Activated CD4-positive, alpha-beta memory T cell treated with anti-CD3 and anti-CD28 coated beads for 36 hours (primary cell): ENCODE measurements around the gene REPS1. TPM values are rescaled to one million over a fixed set of nuclear protein-coding genes. Genes with fewer than 3 reads are reported as not detected.
A peak's percentile ranks its signal among the peaks of the same experiment; 100 is the strongest.

ENCODE experiments used
- CTCF ChIA-PET: fragments of 350-600 bp; sonication (Branson Sonifier 250); formaldehyde crosslinking; loops from one replicate; lab custom pipeline; 2021; ENCODE audit warnings: antibody characterized with exemption, inconsistent platforms; lab: Charles Lee
- POLR2A ChIA-PET: fragments of 350-600 bp; sonication (Branson Sonifier 250); formaldehyde crosslinking; loops from one replicate; lab custom pipeline; 2021; ENCODE audit warnings: antibody characterized with exemption; lab: Charles Lee
- DNase-seq: peaks from one replicate; pipeline ENCODE4 v3.0.0-alpha.2; 2020
- H3K27ac Mint-ChIP-seq: one replicate; pipeline ENCODE4 v1.8.0; 2021; ENCODE audit warnings: mixed read lengths
- H3K27me3 Mint-ChIP-seq: one replicate; pipeline ENCODE4 v1.8.0; 2021; ENCODE audit warnings: mixed read lengths
- H3K36me3 Mint-ChIP-seq: one replicate; pipeline ENCODE4 v1.8.0; 2021; ENCODE audit warnings: mixed read lengths
- H3K4me1 Mint-ChIP-seq: one replicate; pipeline ENCODE4 v1.8.0; 2021; ENCODE audit warnings: low read depth, mixed read lengths
- H3K4me3 Mint-ChIP-seq: one replicate; pipeline ENCODE4 v1.8.0; 2021; ENCODE audit warnings: mild to moderate bottlenecking, mixed read lengths
- H3K9me3 Mint-ChIP-seq: one replicate; pipeline ENCODE4 v1.8.0; 2021; ENCODE audit warnings: mixed read lengths
- intact Hi-C: fragments of 100-400 bp; cut with micrococcal nuclease; formaldehyde crosslinking; loops from one replicate; pipeline ENCODE4 v1.15.1; 2023
- total RNA-seq, 2 experiments: library from RNA; stranded (reverse); gene quantifications; one replicate each; pipeline ENCODE4 v1.2.3, GENCODE V29; 2021

REPS1 gene
- total RNA-seq, 2 experiments from 2014 or later = 50.7 to 57.9 TPM

DNA sequence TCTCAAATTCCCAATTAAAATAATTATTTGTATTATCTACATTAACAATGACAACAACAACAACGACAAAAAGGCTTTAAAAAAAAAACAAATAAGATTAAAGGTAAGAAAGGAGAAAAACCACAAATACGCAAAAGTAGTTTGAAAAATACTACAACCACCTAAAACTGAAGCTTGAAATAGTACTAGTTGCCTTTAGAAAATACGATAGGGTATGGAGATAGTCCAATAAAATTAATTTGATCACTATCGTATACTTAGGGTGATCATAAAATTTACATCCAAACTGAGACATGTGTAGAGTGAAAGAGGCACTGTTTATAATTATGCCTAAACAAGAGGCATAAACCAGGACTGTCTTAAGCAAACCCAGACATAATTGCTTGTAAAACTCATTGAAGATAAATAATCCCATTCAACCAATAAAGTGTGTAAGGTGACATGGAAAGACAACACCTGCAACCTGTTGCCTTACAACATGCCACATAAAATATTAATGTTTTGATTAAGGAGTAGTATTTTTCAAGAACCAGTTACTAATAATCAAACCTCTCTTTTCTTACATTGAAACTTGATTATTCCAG is 22.7 kb downstream of the REPS1 start:
- intact Hi-C loops = no loop called here
- Mint-ChIP-seq H3K9me3 (no peaks in the 10 kb centered on the region), H3K4me3 (no peak overlapping the region), H3K27me3 (no peaks in the 10 kb centered on the region), H3K36me3 (no peaks in the 10 kb centered on the region), H3K4me1 (peaks cover 26% of the 10 kb centered on the region), H3K27ac (no peak overlapping the region)
- DNase-seq = no peak
- ChIA-PET CTCF (no interaction called here), POLR2A (no interaction called here)

DNA sequence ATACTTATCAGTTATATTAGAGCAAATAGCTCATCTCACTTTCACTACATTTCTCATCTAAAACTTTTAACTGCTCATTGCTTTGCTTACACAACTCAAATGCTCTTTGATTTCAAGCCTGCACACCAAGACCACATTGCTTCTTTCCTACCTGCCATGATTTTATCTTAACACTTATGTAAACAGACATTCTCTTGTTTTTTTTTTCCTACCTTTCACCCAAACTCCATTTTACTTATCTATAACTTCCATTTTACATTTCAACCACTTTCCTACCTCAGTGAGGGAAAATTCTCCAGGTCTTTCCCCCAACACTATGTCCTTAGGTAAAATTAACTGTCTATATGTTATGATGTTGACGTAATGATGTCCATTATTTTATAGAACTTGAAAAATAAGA is 24.0 kb downstream of the REPS1 start:
- CTCF ChIA-PET = no interaction called here
- Mint-ChIP-seq H3K27me3 (no peaks in the 10 kb centered on the region), H3K4me1 (peaks cover 31% of the 10 kb centered on the region), H3K27ac (no peak overlapping the region), H3K4me3 (no peak overlapping the region), H3K36me3 (no peaks in the 10 kb centered on the region), H3K9me3 (no peaks in the 10 kb centered on the region)
- POLR2A ChIA-PET = no interaction called here
- intact Hi-C loops = no loop called here
- DNase-seq = no peak

DNA sequence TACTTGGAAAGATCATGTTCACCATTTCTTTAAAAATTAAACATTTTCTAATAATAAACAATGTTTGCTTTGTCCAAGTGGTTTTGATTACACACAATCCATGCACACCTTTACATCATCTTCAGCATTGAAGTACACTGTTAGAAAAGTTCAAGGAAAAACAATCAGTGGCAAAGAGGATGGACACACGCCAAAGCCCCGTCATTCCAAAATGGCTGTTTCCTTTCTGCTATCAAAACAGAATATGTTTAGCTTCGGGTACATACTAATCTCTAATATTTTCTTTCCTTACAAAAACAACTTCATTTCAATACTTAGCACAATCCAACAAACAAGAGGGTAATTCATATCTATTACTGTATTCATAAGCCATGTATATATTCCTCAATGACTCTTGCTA is 24.5 kb downstream of the REPS1 start:
- Mint-ChIP-seq H3K27ac (no peak overlapping the region), H3K27me3 (no peaks in the 10 kb centered on the region), H3K36me3 (no peaks in the 10 kb centered on the region), H3K4me3 (no peak overlapping the region), H3K4me1 (peaks cover 31% of the 10 kb centered on the region), H3K9me3 (no peaks in the 10 kb centered on the region)
- intact Hi-C loops = no loop called here
- POLR2A ChIA-PET = no interaction called here
- CTCF ChIA-PET = no interaction called here
- DNase-seq = no peak

DNA sequence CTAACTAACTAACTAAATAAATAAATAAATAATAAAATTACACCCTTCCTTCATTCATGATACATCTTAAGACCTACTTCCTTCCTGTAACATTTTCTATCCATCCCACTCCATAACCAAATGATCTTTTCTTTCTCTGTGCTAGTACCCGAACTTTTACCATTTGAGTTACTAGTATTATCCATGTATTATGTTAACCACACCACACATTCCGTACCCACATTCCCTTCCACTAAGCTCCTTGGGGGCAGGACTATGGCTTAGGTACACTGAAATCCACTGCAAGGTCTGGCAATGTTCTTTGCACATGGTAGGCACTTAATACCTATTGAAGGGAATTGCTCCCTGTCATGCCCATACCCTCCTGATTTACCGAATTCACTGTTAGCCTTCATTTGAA is 24.9 kb downstream of the REPS1 start:
- CTCF ChIA-PET = no interaction called here
- POLR2A ChIA-PET = no interaction called here
- intact Hi-C loops = no loop called here

DNA sequence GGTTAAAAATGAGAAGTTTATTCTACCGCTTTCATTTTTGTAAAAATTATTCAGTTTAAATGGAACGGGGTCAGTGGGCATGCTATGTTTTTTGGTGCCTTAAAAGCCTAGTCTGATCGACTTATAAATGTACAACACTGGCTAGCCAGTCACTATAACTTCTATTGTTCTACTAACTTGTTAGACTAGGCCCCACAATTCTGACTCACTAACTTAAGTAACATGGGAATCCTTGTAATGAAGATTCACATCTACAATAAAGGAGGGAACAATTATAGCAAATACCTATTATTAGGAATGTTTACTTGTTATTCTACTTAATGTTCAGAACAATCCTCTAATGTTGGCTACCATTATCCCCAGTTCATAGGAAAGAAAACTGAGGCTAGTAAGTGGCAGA is 28.5 kb downstream of the REPS1 start:
- no peak for DNase-seq
- Mint-ChIP-seq H3K27ac (no peak overlapping the region), H3K4me3 (no peak overlapping the region), H3K9me3 (no peaks in the 10 kb centered on the region), H3K4me1 (peaks cover 49% of the 10 kb centered on the region), H3K27me3 (no peaks in the 10 kb centered on the region), H3K36me3 (no peaks in the 10 kb centered on the region)
- CTCF ChIA-PET = no interaction called here
- intact Hi-C loops = no loop called here
- POLR2A ChIA-PET = no interaction called here

More for the DNA sequence above, 24.9 kb downstream of the REPS1 start:
- no peaks in the 10 kb centered on the region for H3K36me3 Mint-ChIP-seq
- no peaks in the 10 kb centered on the region for H3K9me3 Mint-ChIP-seq
- DNase-seq = no peak
- no peak overlapping the region for H3K4me3 Mint-ChIP-seq
- peaks cover 35% of the 10 kb centered on the region for H3K4me1 Mint-ChIP-seq
- no peaks in the 10 kb centered on the region for H3K27me3 Mint-ChIP-seq
- H3K27ac Mint-ChIP-seq = no peak overlapping the region

DNA sequence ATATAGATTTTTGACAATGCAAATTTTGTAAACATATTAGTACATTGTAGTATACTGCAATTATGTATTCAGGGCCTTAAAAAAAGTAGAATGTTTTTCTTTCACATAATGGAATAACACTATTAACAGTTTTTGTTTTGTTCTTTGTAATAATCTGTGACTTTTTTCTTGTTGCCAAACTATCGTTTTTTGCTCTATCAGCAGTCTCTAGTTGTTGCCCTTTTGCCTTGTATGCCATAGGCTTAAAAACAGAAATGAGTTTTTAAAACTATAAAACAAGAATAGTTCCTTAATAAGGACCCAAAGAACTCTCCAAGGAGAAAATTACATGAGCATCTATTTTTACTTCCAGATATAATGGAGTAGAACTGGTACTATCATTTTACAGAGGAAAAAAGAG is 29.5 kb downstream of the REPS1 start:
- Mint-ChIP-seq H3K27ac (no peak overlapping the region), H3K36me3 (peaks cover 4% of the 10 kb centered on the region), H3K4me3 (no peak overlapping the region), H3K4me1 (peaks cover 55% of the 10 kb centered on the region), H3K27me3 (no peaks in the 10 kb centered on the region), H3K9me3 (peaks cover 2% of the 10 kb centered on the region)
- ChIA-PET POLR2A (interaction anchor here (0.6 kb wide), 1 partner anchor 7 kb away, joined by 3 read pairs; no protein-coding TSS in a partner anchor), CTCF (no interaction called here)
- intact Hi-C loops = no loop called here
- no peak for DNase-seq

DNA sequence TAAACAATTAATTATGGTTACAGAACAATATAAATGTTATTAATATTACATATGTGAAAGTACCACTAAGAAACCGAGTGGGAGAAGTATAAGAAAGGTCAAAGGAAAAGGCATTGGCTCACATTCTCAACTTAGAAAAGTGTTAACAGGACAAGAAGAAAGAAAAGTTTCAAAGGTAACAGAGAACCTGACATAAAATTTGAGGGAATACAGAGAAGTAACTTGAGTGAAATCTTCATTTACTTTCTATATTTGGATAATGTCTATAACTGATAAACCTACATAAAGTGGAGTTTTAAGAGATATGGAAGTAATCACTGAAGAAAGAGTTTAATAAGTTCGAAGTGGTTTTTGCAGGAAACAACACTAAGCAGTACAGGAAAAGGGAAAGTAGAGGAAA is 30.1 kb downstream of the REPS1 start:
- no peak for DNase-seq
- CTCF ChIA-PET = no interaction called here
- Mint-ChIP-seq H3K27me3 (no peaks in the 10 kb centered on the region), H3K27ac (no peak overlapping the region), H3K4me3 (no peak overlapping the region), H3K4me1 (peaks cover 62% of the 10 kb centered on the region), H3K36me3 (peaks cover 6% of the 10 kb centered on the region), H3K9me3 (peaks cover 2% of the 10 kb centered on the region)
- POLR2A ChIA-PET = no interaction called here
- intact Hi-C loops = no loop called here

DNA sequence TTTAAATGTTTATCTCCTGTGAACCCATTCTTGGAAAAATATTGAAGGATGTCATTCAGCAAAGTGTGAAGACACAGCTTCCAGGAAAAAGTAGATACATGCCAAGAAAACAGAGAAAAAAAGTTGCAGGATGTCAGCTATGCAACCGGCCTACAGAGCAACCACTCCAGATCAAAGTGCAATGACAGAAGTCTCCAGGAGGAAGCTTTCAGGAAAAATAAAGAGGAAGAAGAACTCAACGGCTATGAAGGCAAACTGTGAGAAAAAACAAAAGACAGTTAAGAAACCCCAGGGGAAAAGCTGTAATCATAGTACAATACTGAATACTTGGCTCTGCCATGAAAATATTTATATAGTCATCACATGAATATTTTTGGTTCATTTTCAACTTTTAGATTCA is 30.6 kb downstream of the REPS1 start:
- ChIA-PET CTCF (no interaction called here), POLR2A (no interaction called here)
- H3K4me1 Mint-ChIP-seq = peaks cover 63% of the 10 kb centered on the region
- H3K9me3 Mint-ChIP-seq = peaks cover 2% of the 10 kb centered on the region
- DNase-seq = no peak
- H3K27ac Mint-ChIP-seq = no peak overlapping the region
- H3K27me3 Mint-ChIP-seq = no peaks in the 10 kb centered on the region
- intact Hi-C loops = no loop called here
- H3K4me3 Mint-ChIP-seq = no peak overlapping the region
- peaks cover 6% of the 10 kb centered on the region for H3K36me3 Mint-ChIP-seq

DNA sequence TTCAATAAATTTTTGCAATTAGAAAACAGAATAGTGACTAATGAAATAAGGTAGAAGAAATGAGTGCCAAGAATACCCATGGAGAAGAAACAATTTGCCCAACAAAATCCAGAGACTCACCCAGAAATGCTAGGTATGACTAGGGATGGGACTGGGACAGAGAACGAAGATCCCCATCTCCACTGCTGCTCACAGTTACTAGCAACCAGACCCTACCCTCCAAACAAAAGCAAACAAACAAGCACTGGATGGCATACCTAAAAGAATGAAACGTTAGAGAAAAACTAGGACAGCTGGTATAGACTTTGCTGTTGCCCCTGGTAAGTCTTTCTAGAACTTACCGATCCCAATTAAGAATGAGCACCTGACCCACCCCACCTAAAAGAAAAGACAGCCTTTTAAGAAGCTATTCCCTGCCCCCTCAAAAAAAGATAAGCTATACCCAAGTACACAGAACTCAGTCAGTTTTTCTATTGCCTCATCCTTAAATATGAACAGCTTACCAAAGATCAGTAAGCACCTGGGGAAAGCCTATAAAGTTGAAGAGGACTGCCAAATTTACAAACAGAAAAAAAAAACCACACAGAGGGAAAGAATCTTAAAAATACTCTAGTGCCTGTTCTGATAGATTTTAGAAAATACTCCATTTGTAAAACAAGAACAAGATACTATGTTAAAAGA is 31.7 kb downstream of the REPS1 start:
- POLR2A ChIA-PET = interaction anchor here (0.7 kb wide), 1 partner anchor 13 kb away, joined by 3 read pairs; no protein-coding TSS in a partner anchor
- H3K27me3 Mint-ChIP-seq = no peaks in the 10 kb centered on the region
- H3K4me3 Mint-ChIP-seq = no peak overlapping the region
- H3K9me3 Mint-ChIP-seq = peaks cover 2% of the 10 kb centered on the region
- CTCF ChIA-PET = interaction anchor here (1.0 kb wide), 1 partner anchor 36 kb away, joined by 3 read pairs; no protein-coding TSS in a partner anchor
- DNase-seq = no peak
- peaks cover 66% of the 10 kb centered on the region for H3K4me1 Mint-ChIP-seq
- intact Hi-C loops = no loop called here
- H3K27ac Mint-ChIP-seq = no peak overlapping the region
- H3K36me3 Mint-ChIP-seq = peaks cover 6% of the 10 kb centered on the region

DNA sequence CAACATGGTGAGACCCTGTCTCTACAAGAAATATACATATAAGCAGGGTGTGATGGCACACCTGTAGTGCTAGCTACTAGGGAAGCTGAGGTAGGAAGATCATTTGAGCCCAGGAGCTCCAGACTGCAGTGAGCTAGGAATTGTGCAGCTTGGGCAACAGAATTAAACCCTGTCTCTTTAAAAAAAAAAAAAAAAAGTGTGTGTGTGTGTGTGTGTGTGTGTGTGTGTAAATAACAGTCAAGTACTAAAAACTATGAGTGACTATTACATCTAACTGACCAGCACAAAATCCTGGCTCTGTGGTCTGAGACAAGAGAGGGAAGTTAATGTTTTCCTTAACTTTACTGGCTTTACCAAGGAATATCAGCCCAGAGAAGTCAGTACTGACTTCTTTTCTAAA is 32.8 kb downstream of the REPS1 start:
- no peak for DNase-seq
- Mint-ChIP-seq H3K4me3 (no peak overlapping the region), H3K4me1 (peaks cover 64% of the 10 kb centered on the region), H3K36me3 (peaks cover 6% of the 10 kb centered on the region), H3K27ac (no peak overlapping the region), H3K27me3 (no peaks in the 10 kb centered on the region), H3K9me3 (peaks cover 2% of the 10 kb centered on the region)
- intact Hi-C loops = no loop called here
- ChIA-PET CTCF (no interaction called here), POLR2A (no interaction called here)

DNA sequence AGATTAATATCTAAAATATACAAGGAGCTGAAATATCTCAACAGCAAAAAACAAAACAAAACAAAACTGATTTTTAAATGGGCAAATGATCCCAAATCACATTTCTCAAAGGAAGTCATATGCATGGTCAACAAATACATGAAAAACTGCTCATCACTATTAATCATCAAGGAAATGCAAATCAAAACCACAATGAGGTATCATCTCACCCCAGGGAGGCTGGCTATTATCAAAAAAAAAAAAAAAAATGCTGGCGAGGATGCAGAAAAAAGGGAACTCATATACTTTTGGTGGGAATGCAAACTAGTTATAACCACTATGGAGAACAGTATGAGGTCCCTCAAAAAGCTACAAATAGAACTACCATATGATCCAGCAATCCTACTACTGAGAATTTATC is 34.6 kb downstream of the REPS1 start:
- no peak overlapping the region for H3K27ac Mint-ChIP-seq
- ChIA-PET CTCF (no interaction called here), POLR2A (no interaction called here)
- H3K4me3 Mint-ChIP-seq = no peak overlapping the region
- H3K4me1 Mint-ChIP-seq = peaks cover 58% of the 10 kb centered on the region
- intact Hi-C loops = loop anchor here (1.0 kb wide), 1 partner anchor 18 kb away; no protein-coding TSS in a partner anchor
- peaks cover 6% of the 10 kb centered on the region for H3K36me3 Mint-ChIP-seq
- H3K9me3 Mint-ChIP-seq = peaks cover 2% of the 10 kb centered on the region
- no peaks in the 10 kb centered on the region for H3K27me3 Mint-ChIP-seq
- DNase-seq = no peak

DNA sequence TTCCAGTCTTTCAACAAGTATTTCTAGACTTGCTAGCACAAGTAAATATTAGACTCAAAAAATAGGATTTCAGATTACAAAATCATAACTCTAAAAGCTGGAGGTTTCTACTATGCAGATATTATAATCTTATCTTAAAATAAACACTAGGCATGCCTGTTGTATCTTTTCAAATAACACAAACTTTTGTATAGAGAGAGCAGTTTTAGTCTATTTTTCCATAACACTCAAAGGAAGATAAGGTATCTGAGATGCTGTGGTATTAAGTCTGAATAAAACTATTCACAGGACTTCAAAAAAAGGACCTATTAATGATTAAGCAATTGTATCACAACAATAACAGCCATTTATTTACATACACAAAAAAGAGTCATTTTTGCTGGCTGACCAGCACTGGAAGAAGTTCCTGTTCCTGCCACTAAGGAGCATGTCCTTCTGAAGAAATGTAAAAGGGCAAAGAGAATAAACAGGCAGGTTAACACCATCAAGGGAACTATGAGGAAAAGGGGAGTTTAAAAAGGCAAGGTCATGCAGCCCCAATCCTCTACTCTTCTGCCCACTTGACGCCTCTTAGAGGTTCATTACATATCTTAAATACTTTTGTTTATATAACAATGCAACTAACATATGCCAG is 39.4 kb downstream of the REPS1 start:
- POLR2A ChIA-PET = no interaction called here
- H3K4me1 Mint-ChIP-seq = peaks cover 58% of the 10 kb centered on the region
- CTCF ChIA-PET = no interaction called here
- DNase-seq = no peak
- no peaks in the 10 kb centered on the region for H3K27me3 Mint-ChIP-seq
- peak overlapping the region; percentile 15 for H3K27ac Mint-ChIP-seq
- no peak overlapping the region for H3K4me3 Mint-ChIP-seq
- H3K9me3 Mint-ChIP-seq = no peaks in the 10 kb centered on the region
- peaks cover 25% of the 10 kb centered on the region for H3K36me3 Mint-ChIP-seq
- intact Hi-C loops = no loop called here
